ENCODE results near the gene LTBP1.

The LTBP1 gene

GRCh38 chr2:33180915-33181314, 234.2 kb downstream of the LTBP1 start:
- TF ChIP-seq FOXM1 (IDR thresholded peaks at IDR 0.05; ENCODE audit: borderline replicate concordance, low read depth) (no peak), CREB1 (IDR thresholded peaks at IDR 0.05; ENCODE audit: low read depth) (no peak), TEAD4 (IDR thresholded peaks at IDR 0.05) (no peak), TCF12 (IDR thresholded peaks at IDR 0.05; ENCODE audit: low read depth) (no peak), EGR1 (IDR thresholded peaks at IDR 0.05) (no peak), NFIC (IDR thresholded peaks at IDR 0.05) (no peak), TAF1 (IDR thresholded peaks at IDR 0.05; ENCODE audit: low read depth) (no peak)

GRCh38 chr2:33181466-33181865, 234.7 kb downstream of the LTBP1 start:
- no peak for TF ChIP-seq YY1 (IDR thresholded peaks at IDR 0.05; ENCODE audit: low read depth)
- no peak for TF ChIP-seq TEAD4 (IDR thresholded peaks at IDR 0.05)
- TF ChIP-seq TCF12 (IDR thresholded peaks at IDR 0.05; ENCODE audit: low read depth): no peak
- TF ChIP-seq ZBTB7A (IDR thresholded peaks at IDR 0.05; ENCODE audit: low read depth): no peak
- TF ChIP-seq USF1 (IDR thresholded peaks at IDR 0.05): no peak
- TF ChIP-seq NFIC (IDR thresholded peaks at IDR 0.05): no peak
- no peak for TF ChIP-seq FOXM1 (IDR thresholded peaks at IDR 0.05; ENCODE audit: borderline replicate concordance, low read depth)
- no peak for TF ChIP-seq CREB1 (IDR thresholded peaks at IDR 0.05; ENCODE audit: low read depth)

- no peak for TF ChIP-seq TCF12 (IDR thresholded peaks at IDR 0.05; ENCODE audit: low read depth)
- TF ChIP-seq EP300 (IDR thresholded peaks at IDR 0.05; ENCODE audit: borderline replicate concordance): no peak
- TF ChIP-seq MAX (IDR thresholded peaks at IDR 0.05): no peak
- no peak for TF ChIP-seq YY1 (IDR thresholded peaks at IDR 0.05; ENCODE audit: low read depth)
- TF ChIP-seq TEAD4 (IDR thresholded peaks at IDR 0.05): no peak
Observed at GRCh38 chr2:33184041-33184440, 237.3 kb downstream of the LTBP1 start.

- TF ChIP-seq YY1 (IDR thresholded peaks at IDR 0.05; ENCODE audit: low read depth) (no peak), TCF12 (IDR thresholded peaks at IDR 0.05; ENCODE audit: low read depth) (no peak), CREB1 (IDR thresholded peaks at IDR 0.05; ENCODE audit: low read depth) (no peak), TEAD4 (IDR thresholded peaks at IDR 0.05) (no peak), EP300 (IDR thresholded peaks at IDR 0.05; ENCODE audit: borderline replicate concordance) (no peak), CEBPB (IDR thresholded peaks at IDR 0.05) (no peak), FOXM1 (IDR thresholded peaks at IDR 0.05; ENCODE audit: borderline replicate concordance, low read depth) (no peak), NFIC (IDR thresholded peaks at IDR 0.05) (no peak)
Observed at GRCh38 chr2:33186937-33187336, 240.2 kb downstream of the LTBP1 start.

- TF ChIP-seq USF1 (IDR thresholded peaks at IDR 0.05) (no peak), CEBPB (IDR thresholded peaks at IDR 0.05) (no peak), MAX (IDR thresholded peaks at IDR 0.05) (no peak), RAD21 (IDR thresholded peaks at IDR 0.05; ENCODE audit: low read depth) (no peak), YY1 (IDR thresholded peaks at IDR 0.05; ENCODE audit: low read depth) (no peak), TEAD4 (IDR thresholded peaks at IDR 0.05) (no peak), TCF12 (IDR thresholded peaks at IDR 0.05; ENCODE audit: low read depth) (no peak), REST (IDR thresholded peaks at IDR 0.05; ENCODE audit: low read depth) (no peak), CREB1 (IDR thresholded peaks at IDR 0.05; ENCODE audit: low read depth) (no peak)
Observed at GRCh38 chr2:33188799-33189198, 242.0 kb downstream of the LTBP1 start.

- no peak for TF ChIP-seq REST (IDR thresholded peaks at IDR 0.05; ENCODE audit: low read depth)
Observed at GRCh38 chr2:33190393-33190937, 243.7 kb downstream of the LTBP1 start.

- TF ChIP-seq EGR1 (IDR thresholded peaks at IDR 0.05) (no peak), MAX (IDR thresholded peaks at IDR 0.05) (no peak)
Observed at GRCh38 chr2:33195891-33196290, 249.1 kb downstream of the LTBP1 start.

All from Ishikawa (cell line).